ENCODE measurements around the gene RASA3. TPM values are rescaled to one million over a fixed set of nuclear protein-coding genes. Genes with fewer than 3 reads are reported as not detected.

The RASA3 gene
- total RNA-seq, 2 donors from 2014 or later = 6.3 to 12.0 TPM

DNA sequence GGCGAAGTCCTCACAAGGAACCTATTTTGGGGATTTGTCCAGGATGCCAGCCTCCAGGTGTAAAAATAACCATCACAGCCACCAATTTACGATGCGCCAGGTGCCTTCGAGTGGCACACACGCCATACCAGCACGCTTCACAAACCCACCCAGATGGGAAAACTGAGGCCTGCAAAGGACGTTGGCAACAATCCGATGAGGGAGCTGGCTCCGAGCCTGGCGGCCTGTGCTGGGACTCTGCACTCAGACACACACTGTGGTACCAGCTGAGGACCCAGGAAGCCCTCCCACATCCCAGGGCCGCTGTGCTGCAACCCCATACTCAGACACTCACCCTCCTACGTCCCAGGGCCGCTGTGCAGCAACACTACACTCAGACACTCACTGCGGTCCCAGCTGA, 93.5 kb downstream of the RASA3 start:
- H3K27me3 ChIP-seq (ENCODE audit: control insufficient read depth, insufficient read depth, low read length, poor library complexity, severe bottlenecking) = no peaks in the 10 kb centered on the region
- no peak overlapping the region for H3K9ac ChIP-seq (ENCODE audit: extremely low read depth, low read length, poor library complexity, severe bottlenecking)
- WGBS, 2 experiments (ENCODE audit: insufficient coverage in 1 of 2, insufficient read length in 1 of 2) = 90 to 94% methylated on average over 11 to 14 of the region's 14 CpGs
- H3K9me3 ChIP-seq (ENCODE audit: control insufficient read depth, low read length) = no peaks in the 10 kb centered on the region
- TF ChIP-seq, protein P1, sequence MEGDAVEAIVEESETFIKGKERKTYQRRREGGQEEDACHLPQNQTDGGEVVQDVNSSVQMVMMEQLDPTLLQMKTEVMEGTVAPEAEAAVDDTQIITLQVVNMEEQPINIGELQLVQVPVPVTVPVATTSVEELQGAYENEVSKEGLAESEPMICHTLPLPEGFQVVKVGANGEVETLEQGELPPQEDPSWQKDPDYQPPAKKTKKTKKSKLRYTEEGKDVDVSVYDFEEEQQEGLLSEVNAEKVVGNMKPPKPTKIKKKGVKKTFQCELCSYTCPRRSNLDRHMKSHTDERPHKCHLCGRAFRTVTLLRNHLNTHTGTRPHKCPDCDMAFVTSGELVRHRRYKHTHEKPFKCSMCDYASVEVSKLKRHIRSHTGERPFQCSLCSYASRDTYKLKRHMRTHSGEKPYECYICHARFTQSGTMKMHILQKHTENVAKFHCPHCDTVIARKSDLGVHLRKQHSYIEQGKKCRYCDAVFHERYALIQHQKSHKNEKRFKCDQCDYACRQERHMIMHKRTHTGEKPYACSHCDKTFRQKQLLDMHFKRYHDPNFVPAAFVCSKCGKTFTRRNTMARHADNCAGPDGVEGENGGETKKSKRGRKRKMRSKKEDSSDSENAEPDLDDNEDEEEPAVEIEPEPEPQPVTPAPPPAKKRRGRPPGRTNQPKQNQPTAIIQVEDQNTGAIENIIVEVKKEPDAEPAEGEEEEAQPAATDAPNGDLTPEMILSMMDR (conservative IDR thresholded peaks at IDR 0.05) = no peak
- H3K4me1 ChIP-seq (ENCODE audit: control insufficient read depth, insufficient read depth, low read length) = no peaks in the 10 kb centered on the region
- DNase-seq = no peak
- no peak overlapping the region for H3K27ac Mint-ChIP-seq
- H3K36me3 Mint-ChIP-seq (ENCODE audit: low read depth) = peaks cover 5% of the 10 kb centered on the region
- H3K4me3 ChIP-seq (ENCODE audit: low read length) = no peak overlapping the region
- no peaks in the 10 kb centered on the region for H3K36me3 ChIP-seq (ENCODE audit: control insufficient read depth, insufficient read depth, low read length)
- no peak overlapping the region for H3K4me3 Mint-ChIP-seq
- H3K27ac ChIP-seq (ENCODE audit: low read depth, low read length) = no peak overlapping the region
- no peaks in the 10 kb centered on the region for H3K9me3 Mint-ChIP-seq
- H3K4me1 Mint-ChIP-seq = no peaks in the 10 kb centered on the region
- no peaks in the 10 kb centered on the region for H3K27me3 Mint-ChIP-seq (ENCODE audit: insufficient read depth)

DNA sequence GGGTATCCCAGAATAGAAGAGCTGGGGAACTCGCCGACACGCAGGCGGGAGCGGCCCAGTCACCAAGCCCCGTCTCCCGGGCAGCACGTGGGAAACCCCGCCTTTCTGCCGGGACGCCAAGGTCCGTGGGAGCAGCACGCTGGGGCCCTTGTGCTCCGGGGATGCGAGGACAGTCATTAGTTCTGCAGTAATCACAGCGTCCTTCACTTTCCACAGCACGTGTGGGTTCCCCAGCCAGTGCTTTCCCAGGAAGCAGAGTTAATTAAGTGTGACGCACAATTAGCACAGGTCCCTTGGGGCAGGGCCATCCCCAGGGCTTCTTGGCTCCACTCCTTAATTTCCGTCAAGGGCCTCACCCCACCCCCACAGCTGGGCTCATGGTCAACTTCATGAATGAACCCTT, 94.2 kb downstream of the RASA3 start:
- Histone ChIP-seq H3K36me3 (ENCODE audit: control insufficient read depth, insufficient read depth, low read length) (no peaks in the 10 kb centered on the region), H3K4me3 (ENCODE audit: low read length) (no peak overlapping the region), H3K9me3 (ENCODE audit: control insufficient read depth, low read length) (no peaks in the 10 kb centered on the region), H3K4me1 (ENCODE audit: control insufficient read depth, insufficient read depth, low read length) (no peaks in the 10 kb centered on the region), H3K27ac (ENCODE audit: low read depth, low read length) (no peak overlapping the region), H3K27me3 (ENCODE audit: control insufficient read depth, insufficient read depth, low read length, poor library complexity, severe bottlenecking) (no peaks in the 10 kb centered on the region), H3K9ac (ENCODE audit: extremely low read depth, low read length, poor library complexity, severe bottlenecking) (no peak overlapping the region)
- no peaks in the 10 kb centered on the region for H3K27me3 Mint-ChIP-seq (ENCODE audit: insufficient read depth)
- no peak overlapping the region for H3K4me3 Mint-ChIP-seq
- H3K36me3 Mint-ChIP-seq (ENCODE audit: low read depth) = peaks cover 5% of the 10 kb centered on the region
- H3K9me3 Mint-ChIP-seq = no peaks in the 10 kb centered on the region
- TF ChIP-seq, protein P1 (conservative IDR thresholded peaks at IDR 0.05) = no peak
- WGBS, 2 experiments (ENCODE audit: insufficient coverage in 1 of 2, insufficient read length in 1 of 2) = 90 to 92% methylated on average over 18 to 19 of the region's 19 CpGs
- no peak overlapping the region for H3K27ac Mint-ChIP-seq
- no peaks in the 10 kb centered on the region for H3K4me1 Mint-ChIP-seq
- no peak for DNase-seq

DNA sequence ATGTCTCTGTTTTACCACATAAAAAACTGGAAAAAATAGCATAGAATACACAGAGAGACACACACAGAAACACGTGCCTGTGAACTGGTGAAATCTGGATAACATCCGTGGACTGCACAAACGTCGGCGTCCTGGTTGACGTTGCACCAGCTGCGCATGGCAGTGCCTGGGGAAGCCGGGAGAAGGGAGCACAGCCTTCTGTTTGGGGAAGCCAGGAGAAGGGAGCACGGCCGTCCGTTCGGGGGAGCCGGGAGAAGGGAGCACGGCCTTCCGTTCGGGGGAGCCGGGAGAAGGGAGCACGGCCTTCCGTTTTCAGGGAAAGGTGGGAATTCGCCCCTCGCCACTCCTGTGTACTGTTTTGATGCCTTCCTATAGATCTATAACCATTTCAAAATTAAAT, 94.7 kb downstream of the RASA3 start:
- no peaks in the 10 kb centered on the region for H3K27me3 Mint-ChIP-seq (ENCODE audit: insufficient read depth)
- no peaks in the 10 kb centered on the region for H3K27me3 ChIP-seq (ENCODE audit: control insufficient read depth, insufficient read depth, low read length, poor library complexity, severe bottlenecking)
- WGBS, 2 experiments (ENCODE audit: insufficient coverage in 1 of 2, insufficient read length in 1 of 2) = 95 to 96% methylated on average over 13 to 21 of the region's 21 CpGs
- no peak overlapping the region for H3K9ac ChIP-seq (ENCODE audit: extremely low read depth, low read length, poor library complexity, severe bottlenecking)
- no peaks in the 10 kb centered on the region for H3K9me3 Mint-ChIP-seq
- no peaks in the 10 kb centered on the region for H3K36me3 ChIP-seq (ENCODE audit: control insufficient read depth, insufficient read depth, low read length)
- H3K4me3 Mint-ChIP-seq = no peak overlapping the region
- no peak overlapping the region for H3K27ac Mint-ChIP-seq
- no peaks in the 10 kb centered on the region for H3K4me1 ChIP-seq (ENCODE audit: control insufficient read depth, insufficient read depth, low read length)
- no peaks in the 10 kb centered on the region for H3K9me3 ChIP-seq (ENCODE audit: control insufficient read depth, low read length)
- peaks cover 5% of the 10 kb centered on the region for H3K36me3 Mint-ChIP-seq (ENCODE audit: low read depth)
- no peak overlapping the region for H3K27ac ChIP-seq (ENCODE audit: low read depth, low read length)
- H3K4me3 ChIP-seq (ENCODE audit: low read length) = no peak overlapping the region
- no peaks in the 10 kb centered on the region for H3K4me1 Mint-ChIP-seq
- no peak for DNase-seq
- TF ChIP-seq, protein P1 (conservative IDR thresholded peaks at IDR 0.05) = no peak
